ENCODE measurements around the gene PDP2. TPM values are rescaled to one million over a fixed set of nuclear protein-coding genes. Genes with fewer than 3 reads are reported as not detected.

Gene PDP2
- total and polyA plus RNA-seq, 12 donors: 1.2 to 5.7 (median 3.5) TPM

DNA sequence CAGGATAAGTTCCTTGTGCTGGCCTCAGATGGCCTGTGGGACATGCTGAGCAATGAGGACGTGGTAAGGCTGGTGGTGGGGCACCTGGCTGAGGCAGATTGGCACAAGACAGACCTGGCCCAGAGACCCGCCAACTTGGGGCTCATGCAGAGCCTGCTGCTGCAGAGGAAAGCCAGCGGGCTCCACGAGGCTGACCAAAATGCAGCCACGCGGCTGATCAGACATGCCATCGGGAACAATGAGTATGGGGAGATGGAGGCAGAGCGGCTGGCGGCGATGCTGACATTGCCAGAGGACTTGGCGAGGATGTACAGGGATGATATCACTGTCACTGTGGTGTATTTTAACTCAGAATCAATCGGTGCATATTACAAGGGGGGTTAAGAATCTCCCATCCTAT is 5.2 kb downstream of the PDP2 start:
- peaks cover 0 to 14% (median 9%) of the 10 kb centered on the region in 9 donors for H3K4me1 ChIP-seq
- H3K9me3 ChIP-seq: no peaks in the 10 kb centered on the region
- H3K27ac ChIP-seq: no peak overlapping the region
- intact Hi-C loops (cut with DNase I): no loop called here
- H3K4me3 ChIP-seq: no peak overlapping the region
- ATAC-seq (no peak), DNase-seq (no peak)
- TF ChIP-seq, protein P1, sequence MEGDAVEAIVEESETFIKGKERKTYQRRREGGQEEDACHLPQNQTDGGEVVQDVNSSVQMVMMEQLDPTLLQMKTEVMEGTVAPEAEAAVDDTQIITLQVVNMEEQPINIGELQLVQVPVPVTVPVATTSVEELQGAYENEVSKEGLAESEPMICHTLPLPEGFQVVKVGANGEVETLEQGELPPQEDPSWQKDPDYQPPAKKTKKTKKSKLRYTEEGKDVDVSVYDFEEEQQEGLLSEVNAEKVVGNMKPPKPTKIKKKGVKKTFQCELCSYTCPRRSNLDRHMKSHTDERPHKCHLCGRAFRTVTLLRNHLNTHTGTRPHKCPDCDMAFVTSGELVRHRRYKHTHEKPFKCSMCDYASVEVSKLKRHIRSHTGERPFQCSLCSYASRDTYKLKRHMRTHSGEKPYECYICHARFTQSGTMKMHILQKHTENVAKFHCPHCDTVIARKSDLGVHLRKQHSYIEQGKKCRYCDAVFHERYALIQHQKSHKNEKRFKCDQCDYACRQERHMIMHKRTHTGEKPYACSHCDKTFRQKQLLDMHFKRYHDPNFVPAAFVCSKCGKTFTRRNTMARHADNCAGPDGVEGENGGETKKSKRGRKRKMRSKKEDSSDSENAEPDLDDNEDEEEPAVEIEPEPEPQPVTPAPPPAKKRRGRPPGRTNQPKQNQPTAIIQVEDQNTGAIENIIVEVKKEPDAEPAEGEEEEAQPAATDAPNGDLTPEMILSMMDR (IDR thresholded peaks at IDR 0.05): no peak
- no peaks in the 10 kb centered on the region for H3K27me3 ChIP-seq
- WGBS, 2 donors: 91 to 94% methylated on average over 12 of the region's 12 CpGs
- H3K36me3 ChIP-seq: peaks cover 0 to 50% (median 13%) of the 10 kb centered on the region in 9 donors

DNA sequence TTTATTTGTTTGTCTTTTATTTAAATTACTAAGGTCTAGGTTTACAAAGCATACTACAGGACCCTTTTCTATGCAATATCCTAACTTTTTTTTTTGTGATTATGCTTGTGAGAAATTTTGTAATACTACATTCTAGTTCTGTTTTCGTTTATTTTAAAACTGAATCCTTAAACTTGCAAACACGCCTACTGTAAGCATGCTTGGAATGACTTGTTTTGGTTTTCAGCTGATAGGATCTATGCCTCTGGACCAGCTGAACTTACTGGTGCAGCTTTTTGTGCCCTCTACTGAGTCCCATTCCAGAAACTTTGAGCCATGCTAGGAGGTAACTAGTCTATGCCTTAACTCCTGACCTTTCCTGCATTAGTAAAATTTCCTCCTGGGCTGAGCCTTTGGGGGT is 6.0 kb downstream of the PDP2 start:
- Histone ChIP-seq H3K27me3 (no peaks in the 10 kb centered on the region), H3K4me3 (no peak overlapping the region), H3K27ac (no peak overlapping the region), H3K4me1 (peaks cover 0 to 7% (median 3%) of the 10 kb centered on the region in 9 donors), H3K36me3 (peaks cover 0 to 53% (median 13%) of the 10 kb centered on the region in 9 donors), H3K9me3 (no peaks in the 10 kb centered on the region)
- intact Hi-C loops (cut with DNase I): no loop called here
- ATAC-seq (no peak), DNase-seq (no peak)
- WGBS, 2 donors: 78 to 85% methylated on average over 2 of the region's 2 CpGs
- TF ChIP-seq, protein P1 (IDR thresholded peaks at IDR 0.05): no peak

GRCh38 chr16:66886914-66887313 is 6.6 kb downstream of the PDP2 start:
- DNase-seq: no peak
- H3K9me3 ChIP-seq: no peaks in the 10 kb centered on the region
- no peaks in the 10 kb centered on the region for H3K27me3 ChIP-seq
- no peak overlapping the region for H3K4me3 ChIP-seq
- peaks cover 0 to 53% (median 13%) of the 10 kb centered on the region in 9 donors for H3K36me3 ChIP-seq
- ATAC-seq: no peak
- intact Hi-C loops (cut with DNase I): no loop called here
- TF ChIP-seq, protein P1 (IDR thresholded peaks at IDR 0.05): no peak
- WGBS, 2 donors: 79 to 82% methylated on average over 3 of the region's 3 CpGs
- peaks cover 0 to under 1% (median 0%) of the 10 kb centered on the region in 9 donors for H3K4me1 ChIP-seq
- no peak overlapping the region for H3K27ac ChIP-seq

GRCh38 chr16:66888647-66889615 is 8.6 kb downstream of the PDP2 start:
- Histone ChIP-seq H3K9me3 (no peaks in the 10 kb centered on the region), H3K4me1 (no peaks in the 10 kb centered on the region), H3K27me3 (no peaks in the 10 kb centered on the region), H3K36me3 (peaks cover 0 to 44% (median 13%) of the 10 kb centered on the region in 9 donors), H3K27ac (no peak overlapping the region), H3K4me3 (no peak overlapping the region)
- ATAC-seq (no peak), DNase-seq (no peak)
- intact Hi-C loops (cut with DNase I): no loop called here
- 95% methylated on average over 6 of the region's 6 CpGs for WGBS, 2 donors
- TF ChIP-seq, protein P1 (IDR thresholded peaks at IDR 0.05): no peak

Data from heart right ventricle (tissue), 16 donors.